Nephron progenitor cell (in vitro differentiated cells): ENCODE measurements around the gene FNDC5.

ENCODE experiments used
- DNase-seq: peaks from one replicate; pipeline ENCODE4 v3.0.0; 2021
- H3K27ac Mint-ChIP-seq: 2 replicates; pipeline ENCODE4 v1.8.0; 2021; ENCODE audit warnings: mild to moderate bottlenecking, moderate library complexity, mixed read lengths
- H3K27me3 Mint-ChIP-seq: 2 replicates; pipeline ENCODE4 v1.8.0; 2021; ENCODE audit warnings: mild to moderate bottlenecking, low read depth, mixed read lengths; ENCODE audit not compliant: poor library complexity
- H3K36me3 Mint-ChIP-seq: 2 replicates; pipeline ENCODE4 v1.8.0; 2021; ENCODE audit warnings: low read depth, mixed read lengths
- H3K4me1 Mint-ChIP-seq: 2 replicates; pipeline ENCODE4 v1.8.0; 2021; ENCODE audit warnings: mixed read lengths
- H3K4me3 Mint-ChIP-seq: 2 replicates; pipeline ENCODE4 v1.8.0; 2021; ENCODE audit warnings: mild to moderate bottlenecking, moderate library complexity, mixed read lengths
- H3K9me3 Mint-ChIP-seq: 2 replicates; pipeline ENCODE4 v1.8.0; 2021; ENCODE audit warnings: mild to moderate bottlenecking, moderate library complexity, mixed read lengths
- CTCF ChIP-seq: fragments of 200-600 bp; sonication (generic); IDR thresholded peaks from 2 replicates; pipeline ENCODE4 v1.5.0; 2021; ENCODE audit warnings: antibody characterized with exemption

FNDC5 gene

DNA sequence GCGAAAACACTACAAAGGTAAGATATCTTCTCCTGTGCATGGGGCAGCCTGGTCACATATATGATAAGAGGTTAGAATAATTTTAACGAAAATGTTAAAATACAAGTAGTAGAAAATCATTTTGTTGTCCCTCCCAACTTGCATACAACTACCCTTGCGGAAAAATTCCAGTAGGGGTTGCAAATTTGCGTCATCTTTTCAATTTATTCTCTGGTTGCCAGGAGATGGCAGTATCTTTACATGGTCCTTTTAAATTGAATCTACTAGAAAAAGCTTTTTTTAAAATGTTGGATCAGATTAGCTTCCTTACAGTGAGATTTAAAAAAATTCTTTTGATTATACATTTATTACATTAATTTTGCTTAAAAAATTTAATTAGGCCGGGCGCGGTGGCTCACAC, 42.4 kb downstream of the FNDC5 start:
- peaks cover 9% of the 10 kb centered on the region for H3K4me1 Mint-ChIP-seq
- H3K36me3 Mint-ChIP-seq = peaks cover 54% of the 10 kb centered on the region
- H3K27me3 Mint-ChIP-seq = no peaks in the 10 kb centered on the region
- DNase-seq = no peak
- no peak overlapping the region for H3K27ac Mint-ChIP-seq
- no peak overlapping the region for H3K4me3 Mint-ChIP-seq
- TF ChIP-seq CTCF = no peak
- no peaks in the 10 kb centered on the region for H3K9me3 Mint-ChIP-seq

- Mint-ChIP-seq H3K4me3 (no peak overlapping the region), H3K9me3 (no peaks in the 10 kb centered on the region), H3K36me3 (peaks cover 58% of the 10 kb centered on the region), H3K4me1 (peaks cover 24% of the 10 kb centered on the region), H3K27me3 (no peaks in the 10 kb centered on the region), H3K27ac (no peak overlapping the region)
- DNase-seq = no peak
- TF ChIP-seq CTCF = no peak
Observed at GRCh38 chr1:32825181-32825580, 45.5 kb downstream of the FNDC5 start.

GRCh38 chr1:32818804-32819541, 51.7 kb downstream of the FNDC5 start:
- H3K36me3 Mint-ChIP-seq = peaks cover 25% of the 10 kb centered on the region
- TF ChIP-seq CTCF = no peak
- no peak for DNase-seq
- no peaks in the 10 kb centered on the region for H3K9me3 Mint-ChIP-seq
- no peaks in the 10 kb centered on the region for H3K27me3 Mint-ChIP-seq
- peaks cover 52% of the 10 kb centered on the region for H3K4me1 Mint-ChIP-seq
- H3K27ac Mint-ChIP-seq = peak overlapping the region; percentile 96
- H3K4me3 Mint-ChIP-seq = peak overlapping the region; percentile 100

- no peaks in the 10 kb centered on the region for H3K9me3 Mint-ChIP-seq
- peaks cover 25% of the 10 kb centered on the region for H3K36me3 Mint-ChIP-seq
- H3K4me1 Mint-ChIP-seq = peaks cover 58% of the 10 kb centered on the region
- peak overlapping the region; percentile 96 for H3K27ac Mint-ChIP-seq
- H3K27me3 Mint-ChIP-seq = no peaks in the 10 kb centered on the region
- peak overlapping the region; percentile 100 for H3K4me3 Mint-ChIP-seq
- no peak for TF ChIP-seq CTCF
- peak; percentile 81 for DNase-seq
Observed at GRCh38 chr1:32817815-32818786, 52.6 kb downstream of the FNDC5 start.

DNA sequence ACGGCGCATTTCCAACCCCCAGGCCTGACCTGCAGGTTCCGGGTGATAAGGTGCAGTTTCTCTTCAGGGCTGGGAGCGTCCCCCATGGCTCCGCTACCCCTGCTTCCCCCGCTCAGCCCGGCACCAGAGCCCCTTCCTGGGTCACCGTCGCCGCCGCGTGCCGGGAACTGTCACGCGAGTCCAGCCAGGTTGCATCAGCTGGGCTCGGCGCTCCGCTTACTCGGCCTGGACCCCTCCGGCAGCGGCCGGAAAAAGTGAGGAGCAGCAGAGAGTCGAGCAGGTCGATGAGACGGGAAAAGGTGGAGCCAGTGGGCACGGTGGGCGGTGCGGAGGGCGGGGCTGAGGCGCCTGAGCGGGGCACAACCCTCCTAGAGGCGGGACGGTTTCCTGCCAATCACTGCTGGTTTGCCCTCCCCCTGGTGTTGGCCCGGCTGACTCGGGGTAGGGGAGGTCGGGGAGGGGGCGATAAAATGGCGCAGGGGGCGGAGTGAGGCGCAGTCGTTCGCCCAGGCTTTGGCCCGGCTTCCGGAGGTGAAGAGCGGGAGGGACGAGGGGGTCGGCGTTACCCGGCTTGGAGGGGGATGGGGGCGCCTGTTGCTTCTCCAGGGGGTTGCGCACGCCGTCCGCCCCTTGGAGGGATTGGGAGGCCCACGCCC, 53.4 kb downstream of the FNDC5 start, which contains the start of the genes S100PBP and YARS1:
Gene S100PBP, plus strand, starts transcription at position 495 of the 656 bp plus-strand sequence. CDS start 8,447 bp downstream, outside the sequence.
Gene YARS1, minus strand, starts transcription at position 200 of the 656 bp plus-strand sequence. Its CDS starts 114 bp downstream, at position 86.
- Mint-ChIP-seq H3K36me3 (peaks cover 25% of the 10 kb centered on the region), H3K9me3 (no peaks in the 10 kb centered on the region), H3K4me3 (peak within 1 kb of the TSS; percentile 100), H3K27ac (peak within 1 kb of the TSS; percentile 97), H3K27me3 (no peaks in the 10 kb centered on the region), H3K4me1 (peaks cover 56% of the 10 kb centered on the region)
- peak; percentile 100 for DNase-seq
- no peak for TF ChIP-seq CTCF
